ENCODE measurements around the gene TMEM168.

DNA sequence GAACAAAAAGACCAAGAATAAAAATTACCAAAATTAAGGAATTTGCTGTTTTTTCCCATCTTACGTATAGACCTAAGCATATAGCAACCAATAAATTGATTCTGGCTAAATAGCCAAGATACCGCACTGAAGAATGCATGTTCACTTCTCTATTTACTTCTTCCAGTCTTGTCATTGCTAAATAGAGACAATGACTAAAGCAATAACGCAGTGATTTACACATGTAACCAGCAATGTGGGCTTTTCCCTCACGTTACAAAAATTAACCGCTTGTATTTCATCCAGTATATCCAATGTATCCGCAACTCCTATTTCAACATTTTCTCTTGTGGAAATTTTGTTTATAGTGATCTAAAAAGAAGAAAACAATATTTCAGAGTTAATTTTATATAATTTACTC, 5.6 kb downstream of the TMEM168 start:
- TF ChIP-seq JUN (CRISPR knock-in tag; IDR thresholded peaks at IDR 0.05): no peak
- TF ChIP-seq, protein P1, sequence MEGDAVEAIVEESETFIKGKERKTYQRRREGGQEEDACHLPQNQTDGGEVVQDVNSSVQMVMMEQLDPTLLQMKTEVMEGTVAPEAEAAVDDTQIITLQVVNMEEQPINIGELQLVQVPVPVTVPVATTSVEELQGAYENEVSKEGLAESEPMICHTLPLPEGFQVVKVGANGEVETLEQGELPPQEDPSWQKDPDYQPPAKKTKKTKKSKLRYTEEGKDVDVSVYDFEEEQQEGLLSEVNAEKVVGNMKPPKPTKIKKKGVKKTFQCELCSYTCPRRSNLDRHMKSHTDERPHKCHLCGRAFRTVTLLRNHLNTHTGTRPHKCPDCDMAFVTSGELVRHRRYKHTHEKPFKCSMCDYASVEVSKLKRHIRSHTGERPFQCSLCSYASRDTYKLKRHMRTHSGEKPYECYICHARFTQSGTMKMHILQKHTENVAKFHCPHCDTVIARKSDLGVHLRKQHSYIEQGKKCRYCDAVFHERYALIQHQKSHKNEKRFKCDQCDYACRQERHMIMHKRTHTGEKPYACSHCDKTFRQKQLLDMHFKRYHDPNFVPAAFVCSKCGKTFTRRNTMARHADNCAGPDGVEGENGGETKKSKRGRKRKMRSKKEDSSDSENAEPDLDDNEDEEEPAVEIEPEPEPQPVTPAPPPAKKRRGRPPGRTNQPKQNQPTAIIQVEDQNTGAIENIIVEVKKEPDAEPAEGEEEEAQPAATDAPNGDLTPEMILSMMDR (IDR thresholded peaks at IDR 0.05): no peak
- TF ChIP-seq, protein P2, sequence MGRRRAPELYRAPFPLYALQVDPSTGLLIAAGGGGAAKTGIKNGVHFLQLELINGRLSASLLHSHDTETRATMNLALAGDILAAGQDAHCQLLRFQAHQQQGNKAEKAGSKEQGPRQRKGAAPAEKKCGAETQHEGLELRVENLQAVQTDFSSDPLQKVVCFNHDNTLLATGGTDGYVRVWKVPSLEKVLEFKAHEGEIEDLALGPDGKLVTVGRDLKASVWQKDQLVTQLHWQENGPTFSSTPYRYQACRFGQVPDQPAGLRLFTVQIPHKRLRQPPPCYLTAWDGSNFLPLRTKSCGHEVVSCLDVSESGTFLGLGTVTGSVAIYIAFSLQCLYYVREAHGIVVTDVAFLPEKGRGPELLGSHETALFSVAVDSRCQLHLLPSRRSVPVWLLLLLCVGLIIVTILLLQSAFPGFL (CRISPR knock-in tag; IDR thresholded peaks at IDR 0.05; ENCODE audit: borderline replicate concordance): no peak
- TF ChIP-seq, protein P3, sequence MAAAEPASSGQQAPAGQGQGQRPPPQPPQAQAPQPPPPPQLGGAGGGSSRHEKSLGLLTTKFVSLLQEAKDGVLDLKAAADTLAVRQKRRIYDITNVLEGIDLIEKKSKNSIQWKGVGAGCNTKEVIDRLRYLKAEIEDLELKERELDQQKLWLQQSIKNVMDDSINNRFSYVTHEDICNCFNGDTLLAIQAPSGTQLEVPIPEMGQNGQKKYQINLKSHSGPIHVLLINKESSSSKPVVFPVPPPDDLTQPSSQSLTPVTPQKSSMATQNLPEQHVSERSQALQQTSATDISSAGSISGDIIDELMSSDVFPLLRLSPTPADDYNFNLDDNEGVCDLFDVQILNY (CRISPR knock-in tag; IDR thresholded peaks at IDR 0.05): no peak
- no peak for TF ChIP-seq CREB1 (CRISPR knock-in tag; IDR thresholded peaks at IDR 0.05)
- no peak for TF ChIP-seq FOXK1 (CRISPR knock-in tag; IDR thresholded peaks at IDR 0.05)
- no peak for TF ChIP-seq ZNF121 (CRISPR knock-in tag; IDR thresholded peaks at IDR 0.05)
- TF ChIP-seq, protein P4, sequence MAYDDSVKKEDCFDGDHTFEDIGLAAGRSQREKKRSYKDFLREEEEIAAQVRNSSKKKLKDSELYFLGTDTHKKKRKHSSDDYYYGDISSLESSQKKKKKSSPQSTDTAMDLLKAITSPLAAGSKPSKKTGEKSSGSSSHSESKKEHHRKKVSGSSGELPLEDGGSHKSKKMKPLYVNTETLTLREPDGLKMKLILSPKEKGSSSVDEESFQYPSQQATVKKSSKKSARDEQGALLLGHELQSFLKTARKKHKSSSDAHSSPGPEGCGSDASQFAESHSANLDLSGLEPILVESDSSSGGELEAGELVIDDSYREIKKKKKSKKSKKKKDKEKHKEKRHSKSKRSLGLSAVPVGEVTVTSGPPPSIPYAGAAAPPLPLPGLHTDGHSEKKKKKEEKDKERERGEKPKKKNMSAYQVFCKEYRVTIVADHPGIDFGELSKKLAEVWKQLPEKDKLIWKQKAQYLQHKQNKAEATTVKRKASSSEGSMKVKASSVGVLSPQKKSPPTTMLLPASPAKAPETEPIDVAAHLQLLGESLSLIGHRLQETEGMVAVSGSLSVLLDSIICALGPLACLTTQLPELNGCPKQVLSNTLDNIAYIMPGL (CRISPR knock-in tag; IDR thresholded peaks at IDR 0.05): no peak
- TF ChIP-seq GABPB1 (CRISPR knock-in tag; IDR thresholded peaks at IDR 0.05): no peak
- TF ChIP-seq, protein P5, sequence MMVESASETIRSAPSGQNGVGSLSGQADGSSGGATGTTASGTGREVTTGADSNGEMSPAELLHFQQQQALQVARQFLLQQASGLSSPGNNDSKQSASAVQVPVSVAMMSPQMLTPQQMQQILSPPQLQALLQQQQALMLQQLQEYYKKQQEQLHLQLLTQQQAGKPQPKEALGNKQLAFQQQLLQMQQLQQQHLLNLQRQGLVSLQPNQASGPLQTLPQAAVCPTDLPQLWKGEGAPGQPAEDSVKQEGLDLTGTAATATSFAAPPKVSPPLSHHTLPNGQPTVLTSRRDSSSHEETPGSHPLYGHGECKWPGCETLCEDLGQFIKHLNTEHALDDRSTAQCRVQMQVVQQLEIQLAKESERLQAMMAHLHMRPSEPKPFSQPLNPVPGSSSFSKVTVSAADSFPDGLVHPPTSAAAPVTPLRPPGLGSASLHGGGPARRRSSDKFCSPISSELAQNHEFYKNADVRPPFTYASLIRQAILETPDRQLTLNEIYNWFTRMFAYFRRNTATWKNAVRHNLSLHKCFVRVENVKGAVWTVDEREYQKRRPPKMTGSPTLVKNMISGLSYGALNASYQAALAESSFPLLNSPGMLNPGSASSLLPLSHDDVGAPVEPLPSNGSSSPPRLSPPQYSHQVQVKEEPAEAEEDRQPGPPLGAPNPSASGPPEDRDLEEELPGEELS (CRISPR knock-in tag; IDR thresholded peaks at IDR 0.05): no peak
